IMR-90 (cell line): Measurements from ENCODE around the gene ZNF519. TPM values are rescaled to one million over a fixed set of nuclear protein-coding genes. Genes with fewer than 3 reads are reported as not detected.
"Not testable (repeated sequence)": the region's sequence is repeated elsewhere in the genome, so short reads cannot be mapped to it uniquely, and the experiment has no call there.

Experiments
- ATAC-seq: fragments of 200-7000 bp; cut with Tn5 transposase; 2 replicates; pipeline ENCODE4 v1.9.1; 2020; ENCODE audit warnings: low read depth, mild to moderate bottlenecking, moderate library complexity
- BruUV-seq: library from RNA; stranded (reverse); fragments of 400-500 nt; replicated peaks from 2 replicates; lab custom pipeline; 2021; lab: Mats Ljungman, UMichigan
- CTCF ChIA-PET: fragments of 300-600 bp; formaldehyde crosslinking; extraction: SDS; loops from one replicate; lab custom pipeline; 2021; ENCODE audit warnings: antibody characterized with exemption; lab: Yijun Ruan, JAX
- POLR2A ChIA-PET: fragments of 300-600 bp; sonication (Branson Sonifier 250); formaldehyde crosslinking; loops from one replicate; lab custom pipeline; 2022; ENCODE audit warnings: antibody characterized with exemption; ENCODE audit not compliant: unreplicated experiment; lab: Charles Lee
- DNase-seq: peaks from one replicate; pipeline ENCODE4 v3.0.0; 2013
- H2AFZ ChIP-seq: replicated peaks from 2 replicates; pipeline ENCODE3; 2013; ENCODE audit warnings: low read length, mild to moderate bottlenecking; ENCODE audit not compliant: poor library complexity
- H2AK5ac ChIP-seq: 2 replicates; pipeline ENCODE4 v1.6.1; 2013; ENCODE audit warnings: low read depth, low read length, inconsistent platforms
- H2AK9ac ChIP-seq: replicated peaks from 2 replicates; pipeline ENCODE3; 2013; ENCODE audit warnings: mild to moderate bottlenecking, low read depth, low read length, moderate library complexity; ENCODE audit not compliant: poor library complexity
- H2BK120ac ChIP-seq: 2 replicates; pipeline ENCODE4 v1.6.1; 2013; ENCODE audit warnings: low read depth, low read length, inconsistent platforms
- H2BK15ac ChIP-seq: 3 replicates; pipeline ENCODE4 v1.6.1; 2013; ENCODE audit warnings: low read depth, low read length, inconsistent platforms
- H2BK20ac ChIP-seq: 2 replicates; pipeline ENCODE4 v1.6.1; 2013; ENCODE audit warnings: low read depth, mild to moderate bottlenecking, inconsistent platforms, low read length, moderate library complexity
- H2BK5ac ChIP-seq: 2 replicates; pipeline ENCODE4 v1.6.1; 2013; ENCODE audit warnings: mild to moderate bottlenecking, low read depth, low read length, inconsistent platforms; ENCODE audit not compliant: poor library complexity, severe bottlenecking
- H3K14ac ChIP-seq: replicated peaks from 2 replicates; pipeline ENCODE4 v1.6.1; 2013; ENCODE audit warnings: low read depth, low read length, inconsistent platforms
- H3K18ac ChIP-seq: 2 replicates; pipeline ENCODE4 v1.6.1; 2013; ENCODE audit warnings: low read depth, low read length, control low read depth
- H3K23ac ChIP-seq: 2 replicates; pipeline ENCODE4 v1.6.1; 2013; ENCODE audit warnings: low read depth, low read length, inconsistent platforms
- H3K27ac ChIP-seq: 2 replicates; pipeline ENCODE4 v1.5.1; 2013; ENCODE audit warnings: mild to moderate bottlenecking, control low read depth, low read length; ENCODE audit not compliant: insufficient read depth
- H3K27me3 ChIP-seq: 2 replicates; pipeline ENCODE4 v1.6.1; 2013; ENCODE audit warnings: low read length; ENCODE audit not compliant: control insufficient read depth, insufficient read depth
- H3K36me3 ChIP-seq: 2 replicates; pipeline ENCODE4 v1.6.1; 2013; ENCODE audit warnings: low read length, mixed read lengths; ENCODE audit not compliant: control insufficient read depth, insufficient read depth
- H3K4ac ChIP-seq: 2 replicates; pipeline ENCODE4 v1.6.1; 2013; ENCODE audit warnings: low read depth, low read length, inconsistent platforms
- H3K4me1 ChIP-seq: 2 replicates; pipeline ENCODE4 v1.6.1; 2013; ENCODE audit warnings: low read length, mixed read lengths; ENCODE audit not compliant: control insufficient read depth, insufficient read depth
- H3K4me2 ChIP-seq: 2 replicates; pipeline ENCODE4 v1.6.1; 2013; ENCODE audit warnings: low read depth, mild to moderate bottlenecking, control low read depth, low read length, moderate library complexity
- H3K4me3 ChIP-seq: 2 replicates; pipeline ENCODE4 v1.5.1; 2013; ENCODE audit warnings: low read depth, mild to moderate bottlenecking, control low read depth, low read length, moderate library complexity; ENCODE audit not compliant: insufficient read depth
- H3K56ac ChIP-seq: 2 replicates; pipeline ENCODE4 v1.6.1; 2013; ENCODE audit warnings: low read length, inconsistent platforms; ENCODE audit not compliant: insufficient read depth; ENCODE audit errors: extremely low read depth
- H3K79me1 ChIP-seq, 2 experiments: 2 replicates each; pipeline ENCODE4 v1.6.1; 2013; ENCODE audit warnings: low read length in 2 of 2, inconsistent platforms in 1 of 2, low read depth in 1 of 2
- H3K9ac ChIP-seq: 2 replicates; pipeline ENCODE4 v1.6.1; 2013; ENCODE audit warnings: low read depth, low read length, control low read depth
- H3K9me1 ChIP-seq: 2 replicates; pipeline ENCODE4 v1.6.1; 2013; ENCODE audit warnings: low read length, inconsistent platforms; ENCODE audit not compliant: insufficient read depth
- H3K9me3 ChIP-seq: 2 replicates; pipeline ENCODE4 v1.6.1; 2013; ENCODE audit warnings: low read length; ENCODE audit not compliant: control insufficient read depth, insufficient read depth
- H4K20me1 ChIP-seq: 2 replicates; pipeline ENCODE4 v1.6.1; 2013; ENCODE audit warnings: low read length, inconsistent platforms; ENCODE audit not compliant: insufficient read depth
- H4K5ac ChIP-seq: 2 replicates; pipeline ENCODE4 v1.6.1; 2013; ENCODE audit warnings: mild to moderate bottlenecking, low read depth, low read length, control low read depth
- H4K8ac ChIP-seq, 2 experiments: 2 replicates each; pipeline ENCODE4 v1.6.1; 2013; ENCODE audit warnings: low read depth in 2 of 2, low read length in 2 of 2, control low read depth in 1 of 2, inconsistent platforms in 1 of 2
- H4K91ac ChIP-seq: 2 replicates; pipeline ENCODE4 v1.6.1; 2013; ENCODE audit warnings: low read depth, low read length, inconsistent platforms; ENCODE audit not compliant: insufficient read depth
- WGBS, 2 experiments: methylation state at CpG; one replicate each; pipeline versions ENCODE4 v1.1.5 to v1.1.7; 2013; ENCODE audit warnings: missing lambda C conversion rate in 2 of 2; ENCODE audit not compliant: insufficient read length in 1 of 2; ENCODE audit errors: extremely low coverage in 2 of 2; 5-methylcytosine and 5-hydroxymethylcytosine counted together
- dilution Hi-C: fragments of 300-500 bp; cut with HindIII; formaldehyde crosslinking; loops from one replicate; pipeline ENCODE4 v1.14.3; 2018; ENCODE audit warnings: low sequenced_read_pairs; ENCODE audit not compliant: unreplicated experiment
- in situ Hi-C: fragments of 300-500 bp; cut with MboI; formaldehyde crosslinking; loops from 3 replicates; pipeline ENCODE4 v1.14.3; 2019; ENCODE audit warnings: low sequenced_read_pairs, inconsistent platforms, mixed read lengths
- intact Hi-C: fragments of 100-400 bp; cut with micrococcal nuclease; formaldehyde crosslinking; loops from 2 replicates; pipeline ENCODE4 v1.10.0; 2022
- polyA plus RNA-seq, 3 experiments: library from polyadenylated mRNA; depleted of rRNA; stranded (reverse); fragments of >200 nt; gene quantifications; 2 replicates each; pipeline ENCODE4 v1.2.3, GENCODE V29; 2012; ENCODE audit warnings: low replicate concordance in 1 of 3
- total RNA-seq: library from RNA; depleted of rRNA; stranded (reverse); fragments of >200 nt; gene quantifications from 2 replicates; pipeline ENCODE4 v1.2.3, GENCODE V29; 2012

ZNF519 gene
- total and polyA plus RNA-seq, 2 of the 4 experiments (the other 2 are of a cell fraction), result 2.3 to 4.7 TPM

DNA sequence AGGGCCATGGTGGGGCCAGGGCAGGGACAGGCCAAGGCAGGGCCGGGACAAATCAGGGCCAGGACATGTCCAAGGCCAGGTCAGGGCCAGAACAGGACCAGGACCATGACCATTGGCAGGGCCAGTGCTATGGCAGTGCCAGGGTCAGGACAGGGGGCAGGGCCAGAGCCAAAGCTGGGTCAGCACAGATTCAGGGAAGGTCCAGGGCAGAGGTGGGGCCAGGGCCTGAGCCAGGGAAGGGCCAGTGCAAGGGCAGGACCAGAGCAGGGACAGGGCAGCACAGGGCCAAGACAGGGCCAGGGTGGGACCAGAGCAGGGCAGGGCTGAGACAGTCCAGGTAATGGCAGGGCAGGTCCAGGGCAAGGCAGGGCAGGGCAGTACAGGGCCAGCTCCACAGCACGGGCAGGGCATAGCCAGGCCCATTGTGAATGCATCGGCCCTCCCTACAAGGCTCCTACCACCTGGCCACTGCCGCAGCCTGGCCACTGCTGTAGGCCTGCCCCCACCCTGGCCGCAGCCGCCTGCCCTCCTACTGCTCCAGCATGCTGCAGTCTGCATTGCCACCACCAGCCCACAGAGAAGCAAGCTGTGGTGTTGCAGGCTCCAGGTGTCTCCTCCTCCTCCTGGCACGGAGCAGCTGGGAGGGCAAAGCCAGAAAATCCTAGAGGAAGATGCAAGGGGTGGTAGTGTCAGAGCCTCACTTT lies 41.9 kb upstream of the ZNF519 start:
- H3K79me1 ChIP-seq, H3K14ac ChIP-seq, H3K36me3 ChIP-seq, POLR2A ChIA-PET, H4K8ac ChIP-seq, H3K9me1 ChIP-seq, H3K9ac ChIP-seq, H3K18ac ChIP-seq, H2BK15ac ChIP-seq, H2BK120ac ChIP-seq, H3K23ac ChIP-seq, H4K91ac ChIP-seq, DNase-seq, H3K27ac ChIP-seq, H3K27me3 ChIP-seq, H4K5ac ChIP-seq, H3K56ac ChIP-seq, H3K4ac ChIP-seq, in situ Hi-C loops, H2AK5ac ChIP-seq, ATAC-seq, H3K4me2 ChIP-seq, CTCF ChIA-PET, H2BK5ac ChIP-seq, H2AFZ ChIP-seq, intact Hi-C loops, H2BK20ac ChIP-seq, H4K20me1 ChIP-seq, BruUV-seq, H3K4me3 ChIP-seq, H3K9me3 ChIP-seq, dilution Hi-C loops, H2AK9ac ChIP-seq, H3K4me1 ChIP-seq: not testable (repeated sequence)
- no CpG with 5 or more reads among the region's 7 CpGs for WGBS, 2 experiments

DNA sequence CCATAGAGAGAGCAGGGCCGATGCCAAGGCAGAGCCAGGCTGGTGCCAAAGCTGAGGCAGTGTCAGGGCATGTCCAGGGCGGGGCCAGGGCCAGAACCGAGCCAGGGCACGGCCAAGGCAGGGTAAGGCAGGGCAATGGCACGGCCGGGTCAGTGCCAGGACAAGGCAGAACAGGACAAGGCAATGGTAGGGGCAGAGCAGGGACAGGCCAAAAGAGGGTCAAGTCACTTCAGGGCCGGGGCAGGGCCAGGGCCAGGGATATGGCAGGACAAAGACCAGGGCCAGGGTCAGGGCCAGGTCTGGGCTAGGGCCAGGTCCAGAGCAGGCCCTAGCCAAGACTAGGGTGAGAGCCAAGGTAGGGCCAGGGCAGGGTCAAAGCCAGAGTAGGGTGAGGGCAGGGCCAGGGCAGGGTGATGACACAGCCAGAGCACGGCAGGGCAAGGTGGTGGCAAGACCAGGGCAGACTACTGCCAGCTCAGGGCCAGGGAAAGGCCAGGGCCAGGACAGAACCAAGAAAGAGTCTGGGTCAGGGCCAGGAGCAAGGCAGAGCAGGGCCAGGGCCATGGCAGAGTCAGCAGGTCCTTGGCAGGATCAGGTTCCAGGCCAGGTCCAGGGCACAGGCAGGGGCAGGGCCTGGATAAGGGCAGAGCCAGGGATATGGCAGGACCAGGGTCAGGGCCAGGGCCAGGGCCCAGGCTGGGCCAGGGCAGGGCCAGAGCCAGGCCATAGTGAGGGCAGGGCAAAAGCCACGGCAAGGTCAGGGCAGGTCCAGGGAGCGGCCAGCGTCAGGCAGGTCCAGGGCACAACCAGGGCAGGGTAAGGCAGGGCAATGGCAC lies 41.1 kb upstream of the ZNF519 start:
- H3K9ac ChIP-seq, H2BK20ac ChIP-seq, H3K9me3 ChIP-seq, intact Hi-C loops, H3K18ac ChIP-seq, H2BK5ac ChIP-seq, H3K27ac ChIP-seq, H4K5ac ChIP-seq, H2BK15ac ChIP-seq, H3K56ac ChIP-seq, DNase-seq, H2AK9ac ChIP-seq, H3K4me1 ChIP-seq, POLR2A ChIA-PET, H4K20me1 ChIP-seq, H3K23ac ChIP-seq, H3K79me1 ChIP-seq, in situ Hi-C loops, H2AK5ac ChIP-seq, ATAC-seq, H3K9me1 ChIP-seq, H3K27me3 ChIP-seq, BruUV-seq, H3K36me3 ChIP-seq, H3K4me3 ChIP-seq, CTCF ChIA-PET, H4K8ac ChIP-seq, H4K91ac ChIP-seq, H2BK120ac ChIP-seq, H3K4me2 ChIP-seq, H2AFZ ChIP-seq, H3K4ac ChIP-seq, H3K14ac ChIP-seq, dilution Hi-C loops: not testable (repeated sequence)
- 62% methylated on average over 4 of the region's 11 CpGs; no CpG with 5 or more reads in 1 of the 2 experiments for WGBS, 2 experiments
